Naive thymus-derived CD8-positive, alpha-beta T cell (primary cell): ENCODE data around the gene CTNNA2. TPM values are rescaled to one million over a fixed set of nuclear protein-coding genes. Genes with fewer than 3 reads are reported as not detected.

Source experiments
- ATAC-seq, 2 donors: fragments of 150-1000 bp; cut with Tn5 transposase in 1 of 2; sonication (Bioruptor Pico), chemical (Tn5 transposase) in 1 of 2; 1 replicate in 1 of 2; 2 replicates in 1 of 2; pipeline ENCODE4 v1.10.0; 2021; ENCODE audit warnings: mild to moderate bottlenecking in 2 of 2, moderate library complexity in 2 of 2
- POLR2A ChIA-PET: fragments of 350-600 bp; sonication (Branson Sonifier 250); formaldehyde crosslinking; loops from one replicate; lab custom pipeline; 2021; ENCODE audit warnings: antibody characterized with exemption; lab: Charles Lee
- DNase-seq, 10 donors: peaks; one replicate each; pipeline versions ENCODE4 v3.0.0 to v3.0.0-alpha.2; 2020 to 2022
- H3K27ac Mint-ChIP-seq, 10 donors: one replicate each; pipeline ENCODE4 v1.8.0; 2020 to 2022; ENCODE audit warnings: mild to moderate bottlenecking in 10 of 10, mixed read lengths in 10 of 10, moderate library complexity in 4 of 10, inconsistent platforms in 1 of 10
- H3K27me3 Mint-ChIP-seq, 5 donors: one replicate each; pipeline ENCODE4 v1.8.0; 2021 to 2022; ENCODE audit warnings: mixed read lengths in 5 of 5
- H3K36me3 Mint-ChIP-seq, 3 donors: one replicate each; pipeline ENCODE4 v1.8.0; 2020 to 2022; ENCODE audit warnings: mixed read lengths in 3 of 3, mild to moderate bottlenecking in 2 of 3, inconsistent platforms in 1 of 3
- H3K4me1 Mint-ChIP-seq, 4 donors: one replicate each; pipeline ENCODE4 v1.8.0; 2021 to 2022; ENCODE audit warnings: mixed read lengths in 4 of 4
- H3K4me3 Mint-ChIP-seq, 10 donors: one replicate each; pipeline ENCODE4 v1.8.0; 2020 to 2022; ENCODE audit warnings: mild to moderate bottlenecking in 10 of 10, mixed read lengths in 10 of 10, moderate library complexity in 6 of 10, inconsistent platforms in 1 of 10
- H3K9me3 Mint-ChIP-seq, 9 donors: one replicate each; pipeline ENCODE4 v1.8.0; 2020 to 2022; ENCODE audit warnings: mixed read lengths in 9 of 9, mild to moderate bottlenecking in 3 of 9, inconsistent platforms in 1 of 9, moderate library complexity in 1 of 9
- polyA plus RNA-seq, 3 donors: library from polyadenylated mRNA; unstranded; fragments of 300-500 nt; fragmentation: Illumina TruSeq; gene quantifications; one replicate each; pipeline ENCODE4 v1.2.3, GENCODE V29; 2021
- total RNA-seq, 8 experiments: library from RNA in 2 of 8; stranded (reverse) in 2 of 8; gene quantifications; one replicate each; pipeline ENCODE4 v1.2.3 and lab custom pipeline; 2021 to 2026

CTNNA2 gene
- total and polyA plus RNA-seq, 5 experiments from 2014 or later: not detected

DNA sequence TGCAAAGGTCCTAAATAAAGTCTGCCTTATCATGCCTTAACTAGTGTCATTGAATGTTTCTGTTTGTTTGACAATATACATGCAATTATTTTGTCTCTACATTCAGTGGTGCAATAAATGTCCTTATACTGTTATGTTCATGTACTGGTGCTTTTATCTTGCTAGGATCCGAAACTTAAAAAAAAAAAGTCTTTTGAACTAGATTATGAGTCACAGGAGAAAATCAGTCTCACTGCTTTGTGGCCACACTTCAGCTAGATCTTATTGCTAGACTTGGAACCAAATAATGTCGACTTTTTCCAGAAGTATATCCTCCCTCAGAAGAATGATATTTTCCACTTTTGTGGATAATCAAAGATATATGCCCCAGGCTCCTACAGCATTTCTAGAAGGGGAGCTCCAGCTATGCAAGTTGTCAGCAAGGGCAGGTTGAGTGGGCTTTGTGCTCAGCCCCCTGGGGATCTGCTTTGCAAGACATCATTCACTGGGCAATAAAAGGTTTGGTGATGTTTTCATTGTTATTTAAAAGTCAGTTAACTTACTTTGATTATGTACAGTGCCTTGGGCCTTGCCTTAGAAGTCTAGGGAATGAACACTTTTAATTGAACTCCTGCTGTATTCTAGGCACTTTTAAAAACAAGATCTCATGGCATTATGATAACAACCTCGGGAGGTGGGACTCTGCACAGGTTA is 948.8 kb downstream of the CTNNA2 start:
- H3K4me1 Mint-ChIP-seq: no peaks in the 10 kb centered on the region
- H3K27me3 Mint-ChIP-seq: peaks cover 0 to under 1% (median 0%) of the 10 kb centered on the region in 5 donors
- no peak for ATAC-seq
- DNase-seq: no peak
- H3K36me3 Mint-ChIP-seq: peaks cover 0 to under 1% (median 0%) of the 10 kb centered on the region in 3 donors
- H3K9me3 Mint-ChIP-seq: peaks cover 0 to 24% (median 9%) of the 10 kb centered on the region in 9 donors
- POLR2A ChIA-PET: no interaction called here
- H3K27ac Mint-ChIP-seq: no peak overlapping the region
- no peak overlapping the region for H3K4me3 Mint-ChIP-seq

DNA sequence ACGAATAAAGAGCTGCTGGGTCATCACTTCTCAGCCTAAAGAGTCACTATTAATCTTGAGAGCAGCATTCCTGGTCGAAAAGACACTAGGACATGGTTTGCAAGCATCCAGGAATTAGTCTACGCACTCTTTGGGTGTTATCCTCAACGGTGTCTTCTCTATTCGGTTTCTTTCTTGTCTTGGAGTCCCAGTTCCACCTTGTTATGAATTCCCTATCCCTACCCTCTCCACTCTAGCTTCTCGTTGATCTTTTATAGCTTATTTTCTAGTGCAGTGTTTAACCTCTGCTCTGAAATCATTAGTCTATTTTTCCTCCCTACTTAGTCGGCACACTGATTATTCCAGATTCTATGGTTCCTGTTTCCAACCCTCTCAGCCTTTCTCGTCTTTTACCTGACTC is 949.8 kb downstream of the CTNNA2 start:
- no peak for ATAC-seq
- no peak overlapping the region for H3K27ac Mint-ChIP-seq
- no peaks in the 10 kb centered on the region for H3K36me3 Mint-ChIP-seq
- H3K4me3 Mint-ChIP-seq: no peak overlapping the region
- H3K4me1 Mint-ChIP-seq: no peaks in the 10 kb centered on the region
- no peak for DNase-seq
- H3K27me3 Mint-ChIP-seq: no peaks in the 10 kb centered on the region
- peaks cover 4 to 28% (median 8%) of the 10 kb centered on the region in 9 donors for H3K9me3 Mint-ChIP-seq
- POLR2A ChIA-PET: no interaction called here

DNA sequence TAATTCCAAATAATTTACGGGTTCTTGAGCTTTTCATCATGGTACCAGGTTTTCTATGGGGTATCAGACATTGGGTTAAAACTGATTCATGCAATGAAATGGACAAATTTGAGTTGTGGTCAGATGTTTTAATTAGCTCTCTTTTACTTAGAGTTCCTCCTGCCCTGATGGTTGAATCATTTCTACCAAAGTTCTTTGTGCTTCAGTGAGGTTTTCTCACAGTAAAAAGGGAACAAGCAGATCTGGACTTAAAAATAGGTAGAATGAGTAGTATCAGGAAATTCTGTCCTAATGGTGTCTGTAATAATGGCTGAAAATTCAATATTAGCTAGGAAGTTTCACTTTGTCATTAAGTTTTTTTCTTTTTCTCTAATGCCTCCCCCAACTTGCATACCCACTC is 951.4 kb downstream of the CTNNA2 start:
- Mint-ChIP-seq H3K4me3 (no peak overlapping the region), H3K36me3 (no peaks in the 10 kb centered on the region), H3K27me3 (no peaks in the 10 kb centered on the region), H3K27ac (no peak overlapping the region), H3K9me3 (peaks cover 4 to 32% (median 10%) of the 10 kb centered on the region in 9 donors), H3K4me1 (no peaks in the 10 kb centered on the region)
- DNase-seq (no peak), ATAC-seq (no peak)
- POLR2A ChIA-PET: no interaction called here

DNA sequence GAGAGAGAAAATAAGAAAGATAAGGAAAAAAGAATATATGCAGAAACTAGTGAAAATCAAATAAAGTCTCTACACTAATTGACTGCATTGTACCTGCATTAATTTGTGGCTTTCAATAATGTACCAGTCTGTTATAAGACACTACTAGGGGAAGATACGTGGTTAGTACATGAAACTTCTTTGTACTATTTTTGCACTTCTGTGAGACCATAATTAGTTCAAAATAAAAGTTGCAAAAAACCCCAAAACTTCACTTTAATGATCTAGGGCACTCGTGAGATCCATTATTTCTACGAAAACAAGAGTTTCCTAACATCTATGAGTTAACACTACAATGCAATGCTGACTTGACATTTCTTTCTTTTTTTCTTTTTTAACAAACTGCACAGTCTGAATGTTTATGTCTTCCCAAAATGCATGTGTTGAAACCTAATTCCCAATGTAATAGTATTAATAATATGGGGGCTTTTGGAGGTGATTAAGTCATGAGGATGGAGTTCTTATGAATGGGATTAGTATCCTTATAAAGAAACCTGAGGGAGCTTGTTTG is 954.5 kb downstream of the CTNNA2 start:
- POLR2A ChIA-PET: no interaction called here
- ATAC-seq (no peak), DNase-seq (no peak)
- Mint-ChIP-seq H3K4me3 (no peak overlapping the region), H3K36me3 (no peaks in the 10 kb centered on the region), H3K4me1 (no peaks in the 10 kb centered on the region), H3K27me3 (no peaks in the 10 kb centered on the region), H3K9me3 (peaks cover 3 to 45% (median 10%) of the 10 kb centered on the region in 9 donors), H3K27ac (no peak overlapping the region)

DNA sequence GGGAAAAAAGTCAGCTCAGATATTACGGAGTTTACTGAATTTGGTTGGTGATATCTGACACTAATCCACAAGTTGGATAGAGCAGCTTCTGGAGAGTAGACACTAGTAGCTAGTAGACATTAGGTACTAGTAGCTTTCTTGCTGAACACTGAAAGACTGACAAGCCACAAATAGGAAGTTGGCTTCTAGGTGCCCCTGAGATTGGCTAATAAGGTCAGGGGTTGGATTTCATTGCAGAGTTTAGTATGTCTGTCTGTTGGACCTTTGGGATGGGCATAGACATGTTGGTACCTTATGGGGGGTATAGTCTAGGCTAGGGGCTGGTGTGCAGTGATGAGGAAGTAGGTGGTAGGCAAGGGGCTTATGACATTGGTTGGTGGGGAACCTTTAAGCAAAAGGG is 956.6 kb downstream of the CTNNA2 start:
- ATAC-seq: no peak
- peaks cover 0 to 35% (median 6%) of the 10 kb centered on the region in 9 donors for H3K9me3 Mint-ChIP-seq
- no peak overlapping the region for H3K27ac Mint-ChIP-seq

DNA sequence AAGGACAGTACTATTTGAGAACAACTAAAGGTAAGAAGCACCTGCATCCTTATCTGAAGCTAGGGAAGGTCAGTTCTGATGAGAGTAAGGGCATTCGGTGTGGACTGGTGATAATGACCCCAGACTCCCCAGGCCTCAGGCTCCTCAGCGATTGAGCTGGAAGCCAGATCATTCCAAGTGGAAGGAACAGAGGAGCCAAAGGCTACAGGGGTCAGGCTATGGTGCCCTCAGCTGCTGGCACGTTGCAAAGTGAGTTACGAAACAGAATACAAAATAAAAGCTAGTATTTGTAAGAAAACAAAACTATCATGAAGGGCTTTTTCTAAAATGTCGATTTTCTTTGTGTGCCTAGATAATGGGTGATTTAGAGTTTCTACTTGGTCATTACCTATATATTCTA is 960.2 kb downstream of the CTNNA2 start:
- ATAC-seq (no peak), DNase-seq (no peak)
- Mint-ChIP-seq H3K9me3 (peaks cover 0 to 29% (median 6%) of the 10 kb centered on the region in 9 donors), H3K27me3 (no peaks in the 10 kb centered on the region), H3K4me1 (no peaks in the 10 kb centered on the region), H3K36me3 (no peaks in the 10 kb centered on the region), H3K27ac (no peak overlapping the region), H3K4me3 (no peak overlapping the region)
- POLR2A ChIA-PET: no interaction called here

More for the DNA sequence above, 956.6 kb downstream of the CTNNA2 start:
- Mint-ChIP-seq H3K36me3 (no peaks in the 10 kb centered on the region), H3K4me1 (no peaks in the 10 kb centered on the region), H3K27me3 (no peaks in the 10 kb centered on the region), H3K4me3 (no peak overlapping the region)
- POLR2A ChIA-PET: no interaction called here
- DNase-seq: no peak

DNA sequence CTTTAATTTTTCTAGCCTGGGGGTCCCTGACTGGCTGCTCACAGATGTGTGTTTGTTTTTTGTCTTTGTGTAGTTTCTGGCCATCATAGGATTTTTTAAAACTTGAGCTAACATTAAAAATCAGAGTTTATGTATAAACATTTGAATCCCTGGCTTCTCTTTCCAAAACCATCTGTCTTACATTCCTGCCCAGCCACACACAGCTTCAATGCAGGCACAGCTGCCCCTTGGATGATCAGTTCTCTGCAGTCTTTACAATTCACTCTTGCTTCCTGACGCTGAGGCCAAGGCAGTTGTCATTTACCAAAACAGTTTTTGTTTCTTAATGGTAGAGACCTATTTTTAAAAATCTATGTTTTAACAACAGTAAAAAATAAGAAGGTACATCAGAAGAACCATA is 960.9 kb downstream of the CTNNA2 start:
- no peak overlapping the region for H3K27ac Mint-ChIP-seq
- peaks cover 0 to 28% (median 6%) of the 10 kb centered on the region in 9 donors for H3K9me3 Mint-ChIP-seq
- H3K4me3 Mint-ChIP-seq: no peak overlapping the region
- DNase-seq (no peak), ATAC-seq (no peak)
- no peaks in the 10 kb centered on the region for H3K27me3 Mint-ChIP-seq
- no peaks in the 10 kb centered on the region for H3K36me3 Mint-ChIP-seq
- H3K4me1 Mint-ChIP-seq: peaks cover 0 to 1% (median 0%) of the 10 kb centered on the region in 4 donors
- POLR2A ChIA-PET: no interaction called here

DNA sequence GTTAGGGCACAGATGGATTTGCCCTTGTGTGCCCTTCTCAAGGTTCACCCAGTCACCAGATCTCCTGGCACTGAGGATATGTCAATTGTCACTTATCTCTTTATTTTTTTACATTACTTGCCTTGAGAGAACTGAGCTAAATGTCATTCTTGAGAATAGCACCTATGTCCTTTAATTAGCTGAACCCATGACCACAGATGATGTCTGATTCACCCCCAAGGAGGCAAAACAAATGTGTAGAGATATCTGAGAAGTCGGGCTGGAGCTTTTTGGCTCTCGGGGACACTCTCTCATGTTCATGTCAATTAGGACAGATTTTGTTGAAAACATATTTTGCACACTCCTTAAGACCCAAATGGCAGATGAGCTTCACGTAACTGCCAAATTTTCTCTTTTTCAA is 963.1 kb downstream of the CTNNA2 start:
- Mint-ChIP-seq H3K27me3 (no peaks in the 10 kb centered on the region), H3K4me1 (peaks cover 0 to 1% (median 0%) of the 10 kb centered on the region in 4 donors), H3K36me3 (no peaks in the 10 kb centered on the region), H3K4me3 (no peak overlapping the region), H3K9me3 (peaks cover 0 to 13% (median 2%) of the 10 kb centered on the region in 9 donors), H3K27ac (no peak overlapping the region)
- no peak for DNase-seq
- POLR2A ChIA-PET: no interaction called here
- no peak for ATAC-seq

DNA sequence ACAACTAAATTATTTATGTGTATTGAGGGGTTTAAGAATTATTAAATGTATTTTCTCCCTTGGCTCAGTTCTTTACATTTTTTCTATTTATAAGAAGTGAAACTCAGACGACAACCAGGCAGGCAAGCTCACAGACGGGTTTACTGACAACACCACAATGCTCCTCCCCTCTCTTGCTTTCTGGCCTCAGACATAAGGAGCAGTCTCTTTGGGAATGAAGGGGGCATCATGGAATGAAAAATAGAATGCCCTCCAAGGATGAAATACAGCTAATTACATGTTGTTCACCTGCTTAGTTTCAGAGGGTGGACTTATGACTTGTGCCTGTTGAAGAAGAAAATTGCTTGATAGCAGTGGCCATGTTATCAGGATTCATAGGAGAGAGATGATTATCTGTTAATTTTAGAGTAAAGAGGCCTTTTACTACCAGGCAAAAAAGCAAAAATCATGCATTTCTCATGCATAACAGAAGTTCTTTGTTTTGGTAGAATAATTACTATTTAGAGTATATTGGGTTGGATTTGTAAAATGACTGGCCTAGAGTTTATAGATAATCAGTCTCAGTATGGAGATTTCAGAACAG is 963.8 kb downstream of the CTNNA2 start:
- no peaks in the 10 kb centered on the region for H3K27me3 Mint-ChIP-seq
- H3K4me3 Mint-ChIP-seq: no peak overlapping the region
- DNase-seq (no peak), ATAC-seq (no peak)
- POLR2A ChIA-PET: no interaction called here
- H3K27ac Mint-ChIP-seq: no peak overlapping the region
- H3K4me1 Mint-ChIP-seq: peaks cover 0 to 1% (median 0%) of the 10 kb centered on the region in 4 donors
- peaks cover 0 to 7% (median 0%) of the 10 kb centered on the region in 9 donors for H3K9me3 Mint-ChIP-seq
- H3K36me3 Mint-ChIP-seq: no peaks in the 10 kb centered on the region

DNA sequence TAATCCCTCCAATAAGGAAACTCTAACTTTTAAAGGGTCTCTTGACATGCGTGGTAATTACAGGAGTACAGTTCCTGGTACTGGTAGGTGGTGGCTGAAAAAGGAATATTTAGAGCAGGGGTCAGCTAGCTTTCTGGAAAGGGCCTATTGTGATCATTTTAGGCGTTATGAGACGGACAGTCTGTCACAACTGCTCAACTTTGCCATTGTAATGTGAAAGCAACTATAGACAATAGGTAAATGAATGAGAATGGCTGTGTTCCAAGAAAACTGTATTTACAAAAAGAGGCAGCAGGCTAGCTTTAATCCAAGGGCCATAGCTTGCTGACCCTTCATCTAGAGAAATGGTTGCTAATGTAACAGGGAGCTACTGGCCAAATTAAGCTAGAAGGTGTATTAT is 969.4 kb downstream of the CTNNA2 start:
- Mint-ChIP-seq H3K27ac (no peak overlapping the region), H3K36me3 (no peaks in the 10 kb centered on the region), H3K9me3 (peaks cover 0 to 23% (median 0%) of the 10 kb centered on the region in 9 donors), H3K27me3 (no peaks in the 10 kb centered on the region), H3K4me3 (no peak overlapping the region), H3K4me1 (peaks cover 0 to 1% (median 0%) of the 10 kb centered on the region in 4 donors)
- POLR2A ChIA-PET: no interaction called here
- DNase-seq: no peak
- ATAC-seq: no peak

DNA sequence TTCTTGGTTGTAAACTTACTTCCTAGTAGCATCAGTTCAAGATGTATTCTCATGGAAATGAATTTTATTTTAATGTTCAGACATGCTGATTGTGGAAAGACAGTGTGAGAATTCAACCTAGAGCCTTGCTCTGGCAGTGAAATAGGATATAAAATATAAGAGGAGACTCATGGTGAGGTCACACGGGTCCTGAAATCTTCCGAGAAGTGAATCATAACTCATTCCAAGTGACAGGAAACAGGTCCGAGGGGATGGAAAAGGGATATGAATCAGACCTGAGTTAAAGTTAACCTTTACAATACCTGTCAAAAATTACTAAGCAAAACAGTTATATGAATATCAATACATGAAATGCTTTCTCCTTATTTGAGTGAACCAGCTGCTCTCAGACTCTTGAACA is 976.9 kb downstream of the CTNNA2 start:
- H3K27ac Mint-ChIP-seq: no peak overlapping the region
- DNase-seq: no peak
- peaks cover 0 to 16% (median 4%) of the 10 kb centered on the region in 9 donors for H3K9me3 Mint-ChIP-seq
- no peak for ATAC-seq
- H3K4me1 Mint-ChIP-seq: no peaks in the 10 kb centered on the region
- no peak overlapping the region for H3K4me3 Mint-ChIP-seq
- no peaks in the 10 kb centered on the region for H3K36me3 Mint-ChIP-seq
- POLR2A ChIA-PET: no interaction called here
- no peaks in the 10 kb centered on the region for H3K27me3 Mint-ChIP-seq

DNA sequence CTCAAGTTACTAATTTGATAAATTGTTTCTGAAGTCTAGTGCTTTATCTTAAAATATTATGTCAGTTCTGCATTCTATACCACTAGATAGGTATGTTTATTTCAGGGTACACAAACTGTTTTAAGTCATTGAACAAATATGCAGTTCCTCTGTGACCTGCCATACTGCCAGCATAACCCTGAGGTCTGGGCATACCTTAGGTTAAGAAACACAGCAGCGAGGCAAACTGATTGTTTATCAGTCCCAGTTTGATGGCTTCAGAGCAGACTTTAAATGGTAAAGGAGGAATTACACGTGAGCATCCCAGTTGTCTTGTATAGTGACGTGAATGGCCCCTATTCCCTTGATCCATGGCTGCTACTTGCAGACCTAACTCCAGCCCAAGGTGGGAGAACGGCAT is 978.1 kb downstream of the CTNNA2 start:
- no peaks in the 10 kb centered on the region for H3K27me3 Mint-ChIP-seq
- no peak overlapping the region for H3K4me3 Mint-ChIP-seq
- H3K27ac Mint-ChIP-seq: no peak overlapping the region
- no peaks in the 10 kb centered on the region for H3K4me1 Mint-ChIP-seq
- H3K36me3 Mint-ChIP-seq: no peaks in the 10 kb centered on the region
- POLR2A ChIA-PET: no interaction called here
- no peak for ATAC-seq
- no peak for DNase-seq
- H3K9me3 Mint-ChIP-seq: peaks cover 0 to 16% (median 6%) of the 10 kb centered on the region in 9 donors

DNA sequence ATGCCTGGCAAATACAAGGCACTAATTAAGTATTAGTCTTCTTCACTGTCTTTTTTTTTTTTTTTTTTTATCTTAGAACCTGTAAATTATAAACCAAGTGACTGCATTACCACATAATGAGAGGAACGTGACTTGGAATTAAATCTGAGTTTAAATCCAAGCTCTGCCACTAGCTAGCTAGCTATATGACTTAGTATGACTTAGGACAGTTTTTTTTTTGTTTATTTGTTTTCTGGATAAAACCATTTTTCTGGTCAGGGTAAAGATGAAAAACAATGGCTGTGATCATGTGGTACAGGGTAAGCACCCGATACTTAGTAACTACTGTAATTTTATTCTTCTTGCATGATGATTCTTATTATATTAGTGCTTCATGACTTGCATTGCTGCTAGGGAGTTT is 983.5 kb downstream of the CTNNA2 start:
- POLR2A ChIA-PET: no interaction called here
- DNase-seq (no peak), ATAC-seq (no peak)
- no peak overlapping the region for H3K4me3 Mint-ChIP-seq
- H3K27ac Mint-ChIP-seq: no peak overlapping the region
- no peaks in the 10 kb centered on the region for H3K36me3 Mint-ChIP-seq
- peaks cover 2 to 16% (median 7%) of the 10 kb centered on the region in 9 donors for H3K9me3 Mint-ChIP-seq
- H3K27me3 Mint-ChIP-seq: no peaks in the 10 kb centered on the region
- no peaks in the 10 kb centered on the region for H3K4me1 Mint-ChIP-seq
